Left lung (tissue), 10 donors: Measurements from ENCODE around the gene DNAJA1. TPM values are rescaled to one million over a fixed set of nuclear protein-coding genes. Genes with fewer than 3 reads are reported as not detected.
A peak's percentile ranks its signal among the peaks of the same experiment; 100 is the strongest.

Experiments
- ATAC-seq: fragments of 200-7000 bp; cut with Tn5 transposase; one replicate; pipeline ENCODE4 v1.9.1; 2020; ENCODE audit warnings: moderate library complexity
- DNase-seq, 4 donors: peaks; one replicate each; pipeline ENCODE4 v3.0.0-alpha.2; 2013 to 2020
- H3K27ac ChIP-seq, 2 donors: fragments of 200-600 bp; sonication (generic) in 1 of 2; one replicate each; pipeline versions ENCODE4 v1.5.0 to v1.8.0; 2020 to 2021
- H3K27me3 ChIP-seq, 2 donors: fragments of 200-600 bp; sonication (generic) in 1 of 2; one replicate each; pipeline versions ENCODE4 v1.5.0 to v1.8.0; 2020 to 2021
- H3K36me3 ChIP-seq, 2 donors: fragments of 200-600 bp; sonication (generic) in 1 of 2; one replicate each; pipeline versions ENCODE4 v1.5.0 to v1.8.0; 2020 to 2021
- H3K4me1 ChIP-seq, 2 donors: fragments of 200-600 bp; one replicate each; pipeline ENCODE4 v1.8.0; 2021
- H3K4me3 ChIP-seq, 2 donors: fragments of 200-600 bp; sonication (generic) in 1 of 2; one replicate each; pipeline versions ENCODE4 v1.5.0 to v1.8.0; 2020 to 2021; ENCODE audit warnings: mild to moderate bottlenecking in 1 of 2
- H3K9me3 ChIP-seq, 2 donors: fragments of 200-600 bp; sonication (generic) in 1 of 2; one replicate each; pipeline versions ENCODE4 v1.5.0 to v1.8.0; 2020 to 2021
- intact Hi-C, 2 donors: fragments of 100-400 bp; cut with DNase I; formaldehyde crosslinking; loops; one replicate each; pipeline versions ENCODE4 v1.11.2 to v1.14.2; 2022
- polyA plus RNA-seq, 6 donors: library from polyadenylated mRNA; unstranded; fragments of 120-200 nt; gene quantifications; one replicate each; pipeline ENCODE4 v1.2.1, GENCODE V29; 2013; ENCODE audit not compliant: insufficient read length in 6 of 6
- total RNA-seq, 2 donors: library from RNA; stranded (reverse); fragmentation: NEBNext Ultra II Directional; extraction: Animal tissue kit (Norgen Biotek cat#: 25700); gene quantifications; one replicate each; pipeline ENCODE4 v1.2.1, GENCODE V29; 2021
- TF ChIP-seq, protein P1 (sequence below), 2 donors: fragments of 200-600 bp; sonication (generic) in 1 of 2; IDR thresholded peaks; one replicate each; pipeline versions ENCODE4 v1.5.0 to v1.8.0; 2021; ENCODE audit warnings: antibody characterized with exemption in 2 of 2
- donor health status: DM: no; HTN: yes; CAD: no.
- donor health status: DM: no; HTN: no; CAD: no.

DNAJA1 gene
- total and polyA plus RNA-seq, 8 donors: 132 to 233 (median 189) TPM

- H3K4me1 ChIP-seq: no peaks in the 10 kb centered on the region
- H3K4me3 ChIP-seq: no peak overlapping the region
- intact Hi-C loops: no loop called here
- no peaks in the 10 kb centered on the region for H3K9me3 ChIP-seq
- no peaks in the 10 kb centered on the region for H3K27me3 ChIP-seq
- TF ChIP-seq, protein P1, sequence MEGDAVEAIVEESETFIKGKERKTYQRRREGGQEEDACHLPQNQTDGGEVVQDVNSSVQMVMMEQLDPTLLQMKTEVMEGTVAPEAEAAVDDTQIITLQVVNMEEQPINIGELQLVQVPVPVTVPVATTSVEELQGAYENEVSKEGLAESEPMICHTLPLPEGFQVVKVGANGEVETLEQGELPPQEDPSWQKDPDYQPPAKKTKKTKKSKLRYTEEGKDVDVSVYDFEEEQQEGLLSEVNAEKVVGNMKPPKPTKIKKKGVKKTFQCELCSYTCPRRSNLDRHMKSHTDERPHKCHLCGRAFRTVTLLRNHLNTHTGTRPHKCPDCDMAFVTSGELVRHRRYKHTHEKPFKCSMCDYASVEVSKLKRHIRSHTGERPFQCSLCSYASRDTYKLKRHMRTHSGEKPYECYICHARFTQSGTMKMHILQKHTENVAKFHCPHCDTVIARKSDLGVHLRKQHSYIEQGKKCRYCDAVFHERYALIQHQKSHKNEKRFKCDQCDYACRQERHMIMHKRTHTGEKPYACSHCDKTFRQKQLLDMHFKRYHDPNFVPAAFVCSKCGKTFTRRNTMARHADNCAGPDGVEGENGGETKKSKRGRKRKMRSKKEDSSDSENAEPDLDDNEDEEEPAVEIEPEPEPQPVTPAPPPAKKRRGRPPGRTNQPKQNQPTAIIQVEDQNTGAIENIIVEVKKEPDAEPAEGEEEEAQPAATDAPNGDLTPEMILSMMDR (IDR thresholded peaks at IDR 0.05): no peak
- H3K36me3 ChIP-seq: no peaks in the 10 kb centered on the region
- no peak for DNase-seq
- H3K27ac ChIP-seq: no peak overlapping the region
- peak; percentile 29 for ATAC-seq
These were observed 12.6 kb upstream of the DNAJA1 start for GRCh38 chr9:33012328-33013069.

DNA sequence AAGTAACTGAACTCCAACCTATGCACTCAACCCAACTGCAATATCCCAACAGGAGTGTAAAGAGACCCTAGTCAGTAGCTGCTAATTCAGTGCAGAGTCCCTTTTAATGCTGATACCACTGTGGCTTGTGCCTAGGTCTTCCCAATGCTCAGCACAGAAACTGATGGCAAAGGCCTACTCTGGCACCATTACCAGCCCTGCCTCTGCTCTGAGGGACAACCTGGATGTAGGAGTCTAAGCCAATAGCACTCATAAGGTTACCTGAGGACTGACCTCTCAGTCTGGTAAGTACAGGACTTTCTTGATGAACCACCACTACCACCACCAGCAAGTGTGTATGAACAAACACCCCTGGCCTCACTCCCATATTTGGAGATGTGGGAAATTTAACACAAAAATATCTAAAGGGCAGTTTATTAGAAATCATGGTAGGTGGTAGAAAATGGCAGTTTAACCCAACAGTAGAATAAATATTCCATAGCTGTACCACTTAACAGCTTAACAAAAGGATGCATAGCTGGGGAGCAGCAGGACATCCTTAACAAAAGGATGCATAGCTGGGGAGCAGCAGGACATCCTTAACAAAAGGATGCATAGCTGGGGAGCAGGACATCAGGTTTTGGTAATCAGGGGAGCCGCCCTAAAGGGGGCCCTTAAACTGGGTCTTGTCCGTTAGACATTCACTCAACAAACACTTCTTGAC lies 11.0 kb upstream of the DNAJA1 start:
- ATAC-seq (no peak), DNase-seq (no peak)
- H3K27ac ChIP-seq: no peak overlapping the region
- TF ChIP-seq, protein P1 (IDR thresholded peaks at IDR 0.05): no peak
- no peaks in the 10 kb centered on the region for H3K36me3 ChIP-seq
- H3K4me3 ChIP-seq: no peak overlapping the region
- no peaks in the 10 kb centered on the region for H3K27me3 ChIP-seq
- no peaks in the 10 kb centered on the region for H3K9me3 ChIP-seq
- intact Hi-C loops: no loop called here
- no peaks in the 10 kb centered on the region for H3K4me1 ChIP-seq

DNA sequence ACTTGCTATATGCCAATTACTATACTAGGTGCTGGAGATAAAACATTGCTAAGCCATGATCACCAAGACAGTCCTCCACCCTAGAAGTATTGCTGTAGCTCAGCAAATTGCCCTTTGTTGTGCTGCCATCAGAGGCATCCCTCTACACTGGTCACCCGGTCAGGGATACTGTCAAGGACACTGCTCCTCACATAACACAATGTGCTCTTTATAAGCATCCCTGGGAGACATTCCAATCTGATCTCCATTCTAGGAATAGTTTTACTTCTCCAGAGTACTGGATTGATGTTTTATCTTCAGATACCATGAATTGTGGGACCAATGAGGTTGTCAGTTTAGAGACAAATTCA lies 10.4 kb upstream of the DNAJA1 start:
- Histone ChIP-seq H3K4me1 (no peaks in the 10 kb centered on the region), H3K27me3 (no peaks in the 10 kb centered on the region), H3K27ac (no peak overlapping the region), H3K4me3 (no peak overlapping the region), H3K36me3 (no peaks in the 10 kb centered on the region), H3K9me3 (no peaks in the 10 kb centered on the region)
- TF ChIP-seq, protein P1 (IDR thresholded peaks at IDR 0.05): no peak
- DNase-seq: no peak
- ATAC-seq: no peak
- intact Hi-C loops: no loop called here

GRCh38 chr9:33017283-33018041 lies 7.6 kb upstream of the DNAJA1 start:
- H3K9me3 ChIP-seq: no peaks in the 10 kb centered on the region
- H3K27ac ChIP-seq: no peak overlapping the region
- ATAC-seq (no peak), DNase-seq (no peak)
- no peaks in the 10 kb centered on the region for H3K27me3 ChIP-seq
- H3K36me3 ChIP-seq: no peaks in the 10 kb centered on the region
- peaks cover 3 to 4% of the 10 kb centered on the region in 2 donors for H3K4me1 ChIP-seq
- no peak overlapping the region for H3K4me3 ChIP-seq
- TF ChIP-seq, protein P1 (IDR thresholded peaks at IDR 0.05): no peak
- intact Hi-C loops: no loop called here

- TF ChIP-seq, protein P1 (IDR thresholded peaks at IDR 0.05): no peak
- H3K27ac ChIP-seq: no peak overlapping the region
- H3K4me3 ChIP-seq: no peak overlapping the region
- no peak for ATAC-seq
- DNase-seq: no peak
- no peaks in the 10 kb centered on the region for H3K9me3 ChIP-seq
- H3K36me3 ChIP-seq: no peaks in the 10 kb centered on the region
- no peaks in the 10 kb centered on the region for H3K27me3 ChIP-seq
- H3K4me1 ChIP-seq: peaks cover 13 to 18% of the 10 kb centered on the region in 2 donors
- intact Hi-C loops: no loop called here
These were observed 5.3 kb upstream of the DNAJA1 start for GRCh38 chr9:33019797-33020196.
